ENCODE data around the gene ATIC.

- TF ChIP-seq CTCF (IDR thresholded peaks at IDR 0.05) (no peak), ZFX (IDR thresholded peaks at IDR 0.05; ENCODE audit: borderline replicate concordance) (no peak)
Measured at GRCh38 chr2:215354771-215355695, 43.2 kb downstream of the ATIC start.

All from 22Rv1 (cell line).